WTC11 (cell line): ENCODE data around the gene ADD2. TPM values are rescaled to one million over a fixed set of nuclear protein-coding genes. Genes with fewer than 3 reads are reported as not detected.

ENCODE experiments used
- ATAC-seq: fragments of 200-7000 bp; cut with Tn5 transposase; 2 replicates; pipeline ENCODE4 v1.10.0; 2021; ENCODE audit warnings: mild to moderate bottlenecking, moderate library complexity
- CTCF ChIA-PET: fragments of 300-600 bp; sonication (Branson Sonifier 250); formaldehyde crosslinking; loops from one replicate; lab custom pipeline; 2021; ENCODE audit warnings: antibody characterized with exemption; lab: Charles Lee
- POLR2A ChIA-PET: fragments of 350-600 bp; sonication (Branson Sonifier 250); formaldehyde crosslinking; loops from one replicate; lab custom pipeline; 2021; ENCODE audit warnings: antibody characterized with exemption; lab: Charles Lee
- DNase-seq: peaks from one replicate; pipeline ENCODE4 v3.0.0; 2021; ENCODE audit warnings: low spot score
- H3K27ac Mint-ChIP-seq: 2 replicates; pipeline ENCODE4 v1.8.0; 2021; ENCODE audit warnings: mixed read lengths
- H3K27me3 Mint-ChIP-seq: 2 replicates; pipeline ENCODE4 v1.8.0; 2021; ENCODE audit warnings: low read depth, mild to moderate bottlenecking, moderate library complexity, mixed read lengths
- H3K36me3 Mint-ChIP-seq: 2 replicates; pipeline ENCODE4 v1.8.0; 2021; ENCODE audit warnings: mixed read lengths
- H3K4me1 Mint-ChIP-seq: 2 replicates; pipeline ENCODE4 v1.8.0; 2022; ENCODE audit warnings: mixed read lengths
- H3K4me3 Mint-ChIP-seq: 2 replicates; pipeline ENCODE4 v1.8.0; 2021; ENCODE audit warnings: mild to moderate bottlenecking, moderate library complexity, mixed read lengths
- H3K9me3 Mint-ChIP-seq: 2 replicates; pipeline ENCODE4 v1.8.0; 2021; ENCODE audit warnings: mixed read lengths
- ESRRA ChIP-seq: sonication (generic); formaldehyde crosslinking; IDR thresholded peaks from 2 replicates; pipeline ENCODE4 v1.8.1; 2022; ENCODE audit warnings: mild to moderate bottlenecking, missing genetic modification reagents, borderline replicate concordance
- FOXJ3 ChIP-seq: sonication (generic); formaldehyde crosslinking; IDR thresholded peaks from 2 replicates; pipeline ENCODE4 v1.9.0; 2021; ENCODE audit warnings: missing genetic modification reagents, mild to moderate bottlenecking, borderline replicate concordance
- FOXP1 ChIP-seq: sonication (generic); formaldehyde crosslinking; IDR thresholded peaks from 2 replicates; pipeline ENCODE4 v1.8.0; 2022; ENCODE audit warnings: missing genetic modification reagents, mild to moderate bottlenecking, moderate library complexity, borderline replicate concordance
- GTF2I ChIP-seq: fragments of 250-450 bp; sonication (Bioruptor Pico); conservative IDR thresholded peaks from 2 replicates; pipeline ENCODE4 v1.4.0; 2021; ENCODE audit warnings: mild to moderate bottlenecking
- HMGA2 ChIP-seq: fragments of 250-450 bp; sonication (Bioruptor Pico); IDR thresholded peaks from 2 replicates; pipeline ENCODE4 v1.4.0; 2021; ENCODE audit warnings: mild to moderate bottlenecking, moderate library complexity
- KAT7 ChIP-seq: sonication (generic); formaldehyde crosslinking; IDR thresholded peaks from 2 replicates; pipeline ENCODE4 v1.8.1; 2023; ENCODE audit warnings: missing genetic modification reagents, mild to moderate bottlenecking, borderline replicate concordance
- MYBL2 ChIP-seq: sonication (generic); formaldehyde crosslinking; IDR thresholded peaks from 2 replicates; pipeline ENCODE4 v1.8.1; 2023; ENCODE audit warnings: mild to moderate bottlenecking, moderate library complexity, missing genetic modification reagents
- NFYB ChIP-seq: sonication (generic); formaldehyde crosslinking; conservative IDR thresholded peaks from 2 replicates; pipeline ENCODE4 v1.8.0; 2022; ENCODE audit warnings: low read depth, missing genetic modification reagents
- PRRX2 ChIP-seq: fragments of 250-450 bp; sonication (Bioruptor Pico); IDR thresholded peaks from 2 replicates; pipeline ENCODE4 v1.8.0; 2021; ENCODE audit warnings: mild to moderate bottlenecking
- RELA ChIP-seq: sonication (generic); formaldehyde crosslinking; IDR thresholded peaks from 2 replicates; pipeline ENCODE4 v1.8.1; 2022; ENCODE audit warnings: missing genetic modification reagents, mild to moderate bottlenecking, borderline replicate concordance
- SMAD4 ChIP-seq: sonication (generic); formaldehyde crosslinking; IDR thresholded peaks from 2 replicates; pipeline ENCODE4 v1.8.0; 2022; ENCODE audit warnings: mild to moderate bottlenecking, missing genetic modification reagents
- ZNF317 ChIP-seq: sonication (generic); formaldehyde crosslinking; IDR thresholded peaks from 2 replicates; pipeline ENCODE4 v1.8.1; 2023; ENCODE audit warnings: low read depth, mild to moderate bottlenecking, moderate library complexity, missing genetic modification reagents, borderline replicate concordance
- total RNA-seq: library from RNA; stranded (reverse); gene quantifications from 3 replicates; pipeline ENCODE4 v1.2.3, GENCODE V29; 2021
- TF ChIP-seq, protein P1 (sequence below): sonication (generic); formaldehyde crosslinking; IDR thresholded peaks from 2 replicates; pipeline ENCODE4 v1.8.1; 2023; ENCODE audit warnings: mild to moderate bottlenecking, moderate library complexity, missing genetic modification reagents
- TF ChIP-seq, protein P2 (sequence below): fragments of 250-450 bp; sonication (Bioruptor Pico); IDR thresholded peaks from 2 replicates; pipeline ENCODE4 v1.8.0; 2021; ENCODE audit warnings: mild to moderate bottlenecking
- TF ChIP-seq, protein P3 (sequence below): sonication (generic); formaldehyde crosslinking; IDR thresholded peaks from 2 replicates; pipeline ENCODE4 v1.8.0; 2022; ENCODE audit warnings: mild to moderate bottlenecking, missing genetic modification reagents
- TF ChIP-seq, protein P4 (sequence below): fragments of 250-450 bp; sonication (Bioruptor Pico); IDR thresholded peaks from 2 replicates; pipeline ENCODE4 v1.9.0; 2021; ENCODE audit warnings: mild to moderate bottlenecking
- TF ChIP-seq, protein P5 (sequence below): fragments of 250-450 bp; sonication (Bioruptor Pico); IDR thresholded peaks from 2 replicates; pipeline ENCODE4 v2.1.2; 2022; ENCODE audit warnings: mild to moderate bottlenecking, moderate library complexity
- TF ChIP-seq, protein P6 (sequence below): fragments of 200-600 bp; IDR thresholded peaks from 2 replicates; pipeline ENCODE4 v1.8.0; 2022; ENCODE audit warnings: antibody characterized with exemption
- TF ChIP-seq, protein P7 (sequence below): sonication (generic); formaldehyde crosslinking; IDR thresholded peaks from 2 replicates; pipeline ENCODE4 v1.8.1; 2023; ENCODE audit warnings: mild to moderate bottlenecking, missing genetic modification reagents

The ADD2 gene
- total RNA-seq, 1 experiment from 2014 or later = 196 TPM

DNA sequence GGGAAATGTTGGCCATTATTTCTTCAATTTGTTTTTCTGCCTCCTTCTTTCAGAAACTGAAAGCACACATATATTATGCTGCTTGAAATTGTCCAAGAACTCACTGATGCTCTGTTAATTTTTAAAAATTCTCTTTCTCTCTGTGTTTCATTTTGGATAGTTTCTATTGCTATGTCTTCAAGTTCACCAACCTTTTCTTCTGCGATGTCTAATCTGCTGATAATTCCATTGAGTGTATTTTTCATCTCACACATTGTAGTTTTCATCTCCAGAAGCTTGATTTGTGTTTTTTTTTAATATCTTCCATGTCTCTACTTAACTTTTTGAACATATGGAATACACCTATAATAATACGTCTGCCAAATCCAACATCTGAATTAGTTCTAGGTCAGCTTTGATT, 116.3 kb downstream of the ADD2 start:
- DNase-seq (no peak), ATAC-seq (no peak)
- POLR2A ChIA-PET = no interaction called here
- Mint-ChIP-seq H3K36me3 (no peaks in the 10 kb centered on the region), H3K27me3 (peaks cover 57% of the 10 kb centered on the region), H3K4me3 (no peak overlapping the region), H3K9me3 (no peaks in the 10 kb centered on the region), H3K27ac (no peak overlapping the region), H3K4me1 (peaks cover 6% of the 10 kb centered on the region; the same call in 1 of the 2 replicates)
- CTCF ChIA-PET = interaction anchor here (1.3 to 1.7 kb wide), 2 partner anchors 133 to 347 kb away, joined by 4 to 8 read pairs; no protein-coding TSS in a partner anchor
- TF ChIP-seq SMAD4 (CRISPR knock-in tag) = no peak
- TF ChIP-seq, protein P1, sequence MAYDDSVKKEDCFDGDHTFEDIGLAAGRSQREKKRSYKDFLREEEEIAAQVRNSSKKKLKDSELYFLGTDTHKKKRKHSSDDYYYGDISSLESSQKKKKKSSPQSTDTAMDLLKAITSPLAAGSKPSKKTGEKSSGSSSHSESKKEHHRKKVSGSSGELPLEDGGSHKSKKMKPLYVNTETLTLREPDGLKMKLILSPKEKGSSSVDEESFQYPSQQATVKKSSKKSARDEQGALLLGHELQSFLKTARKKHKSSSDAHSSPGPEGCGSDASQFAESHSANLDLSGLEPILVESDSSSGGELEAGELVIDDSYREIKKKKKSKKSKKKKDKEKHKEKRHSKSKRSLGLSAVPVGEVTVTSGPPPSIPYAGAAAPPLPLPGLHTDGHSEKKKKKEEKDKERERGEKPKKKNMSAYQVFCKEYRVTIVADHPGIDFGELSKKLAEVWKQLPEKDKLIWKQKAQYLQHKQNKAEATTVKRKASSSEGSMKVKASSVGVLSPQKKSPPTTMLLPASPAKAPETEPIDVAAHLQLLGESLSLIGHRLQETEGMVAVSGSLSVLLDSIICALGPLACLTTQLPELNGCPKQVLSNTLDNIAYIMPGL (CRISPR knock-in tag) = no peak
- TF ChIP-seq GTF2I (CRISPR knock-in tag) = no peak
- TF ChIP-seq, protein P2, sequence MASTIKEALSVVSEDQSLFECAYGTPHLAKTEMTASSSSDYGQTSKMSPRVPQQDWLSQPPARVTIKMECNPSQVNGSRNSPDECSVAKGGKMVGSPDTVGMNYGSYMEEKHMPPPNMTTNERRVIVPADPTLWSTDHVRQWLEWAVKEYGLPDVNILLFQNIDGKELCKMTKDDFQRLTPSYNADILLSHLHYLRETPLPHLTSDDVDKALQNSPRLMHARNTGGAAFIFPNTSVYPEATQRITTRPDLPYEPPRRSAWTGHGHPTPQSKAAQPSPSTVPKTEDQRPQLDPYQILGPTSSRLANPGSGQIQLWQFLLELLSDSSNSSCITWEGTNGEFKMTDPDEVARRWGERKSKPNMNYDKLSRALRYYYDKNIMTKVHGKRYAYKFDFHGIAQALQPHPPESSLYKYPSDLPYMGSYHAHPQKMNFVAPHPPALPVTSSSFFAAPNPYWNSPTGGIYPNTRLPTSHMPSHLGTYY (CRISPR knock-in tag) = no peak
- TF ChIP-seq PRRX2 (CRISPR knock-in tag) = no peak
- TF ChIP-seq, protein P3, sequence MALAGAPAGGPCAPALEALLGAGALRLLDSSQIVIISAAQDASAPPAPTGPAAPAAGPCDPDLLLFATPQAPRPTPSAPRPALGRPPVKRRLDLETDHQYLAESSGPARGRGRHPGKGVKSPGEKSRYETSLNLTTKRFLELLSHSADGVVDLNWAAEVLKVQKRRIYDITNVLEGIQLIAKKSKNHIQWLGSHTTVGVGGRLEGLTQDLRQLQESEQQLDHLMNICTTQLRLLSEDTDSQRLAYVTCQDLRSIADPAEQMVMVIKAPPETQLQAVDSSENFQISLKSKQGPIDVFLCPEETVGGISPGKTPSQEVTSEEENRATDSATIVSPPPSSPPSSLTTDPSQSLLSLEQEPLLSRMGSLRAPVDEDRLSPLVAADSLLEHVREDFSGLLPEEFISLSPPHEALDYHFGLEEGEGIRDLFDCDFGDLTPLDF (CRISPR knock-in tag) = no peak

DNA sequence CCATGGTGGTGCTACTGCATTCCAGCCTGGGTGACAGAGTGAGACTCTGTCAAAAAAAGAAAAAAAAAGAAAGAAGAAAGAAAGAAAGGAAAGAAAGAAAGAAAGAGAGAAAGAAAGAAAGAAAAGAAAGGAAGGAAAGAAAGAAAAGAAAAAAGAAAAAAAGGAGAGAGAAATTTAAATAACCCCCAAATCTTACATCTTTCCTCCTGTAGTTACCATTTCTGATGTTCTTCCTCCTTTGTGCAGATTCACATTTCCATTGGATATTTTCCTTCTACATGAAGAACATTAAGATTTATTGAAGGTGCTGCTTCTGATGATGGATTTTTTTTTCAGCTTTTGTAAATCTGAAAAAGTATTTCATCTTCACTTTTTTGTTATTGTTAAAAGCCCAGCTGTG, 117.0 kb downstream of the ADD2 start:
- no peaks in the 10 kb centered on the region for H3K4me1 Mint-ChIP-seq
- CTCF ChIA-PET = interaction anchor here (1.3 kb wide), 1 partner anchor 347 kb away, joined by 4 read pairs; no protein-coding TSS in a partner anchor
- peaks cover 60% of the 10 kb centered on the region for H3K27me3 Mint-ChIP-seq
- TF ChIP-seq ESRRA (CRISPR knock-in tag) (no peak), KAT7 (CRISPR knock-in tag) (no peak), FOXJ3 (CRISPR knock-in tag) (no peak), FOXP1 (no peak), RELA (no peak), HMGA2 (CRISPR knock-in tag) (no peak), NFYB (no peak), MYBL2 (CRISPR knock-in tag) (no peak), ZNF317 (CRISPR knock-in tag) (no peak)
- TF ChIP-seq, protein P1 (CRISPR knock-in tag) = no peak
- TF ChIP-seq, protein P4, sequence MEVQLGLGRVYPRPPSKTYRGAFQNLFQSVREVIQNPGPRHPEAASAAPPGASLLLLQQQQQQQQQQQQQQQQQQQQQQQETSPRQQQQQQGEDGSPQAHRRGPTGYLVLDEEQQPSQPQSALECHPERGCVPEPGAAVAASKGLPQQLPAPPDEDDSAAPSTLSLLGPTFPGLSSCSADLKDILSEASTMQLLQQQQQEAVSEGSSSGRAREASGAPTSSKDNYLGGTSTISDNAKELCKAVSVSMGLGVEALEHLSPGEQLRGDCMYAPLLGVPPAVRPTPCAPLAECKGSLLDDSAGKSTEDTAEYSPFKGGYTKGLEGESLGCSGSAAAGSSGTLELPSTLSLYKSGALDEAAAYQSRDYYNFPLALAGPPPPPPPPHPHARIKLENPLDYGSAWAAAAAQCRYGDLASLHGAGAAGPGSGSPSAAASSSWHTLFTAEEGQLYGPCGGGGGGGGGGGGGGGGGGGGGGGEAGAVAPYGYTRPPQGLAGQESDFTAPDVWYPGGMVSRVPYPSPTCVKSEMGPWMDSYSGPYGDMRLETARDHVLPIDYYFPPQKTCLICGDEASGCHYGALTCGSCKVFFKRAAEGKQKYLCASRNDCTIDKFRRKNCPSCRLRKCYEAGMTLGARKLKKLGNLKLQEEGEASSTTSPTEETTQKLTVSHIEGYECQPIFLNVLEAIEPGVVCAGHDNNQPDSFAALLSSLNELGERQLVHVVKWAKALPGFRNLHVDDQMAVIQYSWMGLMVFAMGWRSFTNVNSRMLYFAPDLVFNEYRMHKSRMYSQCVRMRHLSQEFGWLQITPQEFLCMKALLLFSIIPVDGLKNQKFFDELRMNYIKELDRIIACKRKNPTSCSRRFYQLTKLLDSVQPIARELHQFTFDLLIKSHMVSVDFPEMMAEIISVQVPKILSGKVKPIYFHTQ = no peak
- TF ChIP-seq, protein P5, sequence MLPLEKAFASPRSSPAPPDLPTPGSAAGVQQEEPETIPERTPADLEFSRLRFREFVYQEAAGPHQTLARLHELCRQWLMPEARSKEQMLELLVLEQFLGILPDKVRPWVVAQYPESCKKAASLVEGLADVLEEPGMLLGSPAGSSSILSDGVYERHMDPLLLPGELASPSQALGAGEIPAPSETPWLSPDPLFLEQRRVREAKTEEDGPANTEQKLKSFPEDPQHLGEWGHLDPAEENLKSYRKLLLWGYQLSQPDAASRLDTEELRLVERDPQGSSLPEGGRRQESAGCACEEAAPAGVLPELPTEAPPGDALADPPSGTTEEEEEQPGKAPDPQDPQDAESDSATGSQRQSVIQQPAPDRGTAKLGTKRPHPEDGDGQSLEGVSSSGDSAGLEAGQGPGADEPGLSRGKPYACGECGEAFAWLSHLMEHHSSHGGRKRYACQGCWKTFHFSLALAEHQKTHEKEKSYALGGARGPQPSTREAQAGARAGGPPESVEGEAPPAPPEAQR = no peak
- TF ChIP-seq, protein P2 (CRISPR knock-in tag) = no peak
- TF ChIP-seq, protein P6, sequence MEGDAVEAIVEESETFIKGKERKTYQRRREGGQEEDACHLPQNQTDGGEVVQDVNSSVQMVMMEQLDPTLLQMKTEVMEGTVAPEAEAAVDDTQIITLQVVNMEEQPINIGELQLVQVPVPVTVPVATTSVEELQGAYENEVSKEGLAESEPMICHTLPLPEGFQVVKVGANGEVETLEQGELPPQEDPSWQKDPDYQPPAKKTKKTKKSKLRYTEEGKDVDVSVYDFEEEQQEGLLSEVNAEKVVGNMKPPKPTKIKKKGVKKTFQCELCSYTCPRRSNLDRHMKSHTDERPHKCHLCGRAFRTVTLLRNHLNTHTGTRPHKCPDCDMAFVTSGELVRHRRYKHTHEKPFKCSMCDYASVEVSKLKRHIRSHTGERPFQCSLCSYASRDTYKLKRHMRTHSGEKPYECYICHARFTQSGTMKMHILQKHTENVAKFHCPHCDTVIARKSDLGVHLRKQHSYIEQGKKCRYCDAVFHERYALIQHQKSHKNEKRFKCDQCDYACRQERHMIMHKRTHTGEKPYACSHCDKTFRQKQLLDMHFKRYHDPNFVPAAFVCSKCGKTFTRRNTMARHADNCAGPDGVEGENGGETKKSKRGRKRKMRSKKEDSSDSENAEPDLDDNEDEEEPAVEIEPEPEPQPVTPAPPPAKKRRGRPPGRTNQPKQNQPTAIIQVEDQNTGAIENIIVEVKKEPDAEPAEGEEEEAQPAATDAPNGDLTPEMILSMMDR = no peak
- TF ChIP-seq, protein P7, sequence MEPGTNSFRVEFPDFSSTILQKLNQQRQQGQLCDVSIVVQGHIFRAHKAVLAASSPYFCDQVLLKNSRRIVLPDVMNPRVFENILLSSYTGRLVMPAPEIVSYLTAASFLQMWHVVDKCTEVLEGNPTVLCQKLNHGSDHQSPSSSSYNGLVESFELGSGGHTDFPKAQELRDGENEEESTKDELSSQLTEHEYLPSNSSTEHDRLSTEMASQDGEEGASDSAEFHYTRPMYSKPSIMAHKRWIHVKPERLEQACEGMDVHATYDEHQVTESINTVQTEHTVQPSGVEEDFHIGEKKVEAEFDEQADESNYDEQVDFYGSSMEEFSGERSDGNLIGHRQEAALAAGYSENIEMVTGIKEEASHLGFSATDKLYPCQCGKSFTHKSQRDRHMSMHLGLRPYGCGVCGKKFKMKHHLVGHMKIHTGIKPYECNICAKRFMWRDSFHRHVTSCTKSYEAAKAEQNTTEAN (CRISPR knock-in tag) = no peak

More for the DNA sequence above, 117.0 kb downstream of the ADD2 start:
- POLR2A ChIA-PET = no interaction called here
- Mint-ChIP-seq H3K36me3 (no peaks in the 10 kb centered on the region), H3K9me3 (no peaks in the 10 kb centered on the region), H3K27ac (no peak overlapping the region), H3K4me3 (no peak overlapping the region)
- DNase-seq (no peak), ATAC-seq (no peak)
